ENCODE data around the gene MEFV. TPM values are rescaled to one million over a fixed set of nuclear protein-coding genes. Genes with fewer than 3 reads are reported as not detected.

Gene MEFV
- total and polyA plus RNA-seq, 2 of the 4 experiments (the other 2 are of a cell fraction), result not detected

DNA sequence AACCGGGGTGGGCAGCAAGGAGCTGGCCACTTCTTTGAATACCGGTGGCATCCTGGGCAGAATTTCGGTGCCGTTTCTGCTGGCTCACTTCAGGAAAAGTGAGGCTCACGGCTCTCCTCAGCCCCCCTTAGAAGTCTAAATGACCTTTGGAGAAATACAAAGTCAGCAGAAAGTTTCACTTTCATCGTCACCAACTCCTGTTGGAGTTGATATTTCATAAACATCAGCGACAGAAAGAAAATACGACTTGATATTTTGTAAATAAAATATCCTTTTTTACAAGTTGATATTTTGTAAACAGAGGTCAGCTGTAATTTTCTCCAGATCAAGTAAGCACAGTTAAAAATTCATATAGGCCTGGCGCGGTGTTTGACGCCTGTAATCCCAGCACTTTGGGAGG is 49.6 kb upstream of the MEFV start:
- TF ChIP-seq, protein P1, sequence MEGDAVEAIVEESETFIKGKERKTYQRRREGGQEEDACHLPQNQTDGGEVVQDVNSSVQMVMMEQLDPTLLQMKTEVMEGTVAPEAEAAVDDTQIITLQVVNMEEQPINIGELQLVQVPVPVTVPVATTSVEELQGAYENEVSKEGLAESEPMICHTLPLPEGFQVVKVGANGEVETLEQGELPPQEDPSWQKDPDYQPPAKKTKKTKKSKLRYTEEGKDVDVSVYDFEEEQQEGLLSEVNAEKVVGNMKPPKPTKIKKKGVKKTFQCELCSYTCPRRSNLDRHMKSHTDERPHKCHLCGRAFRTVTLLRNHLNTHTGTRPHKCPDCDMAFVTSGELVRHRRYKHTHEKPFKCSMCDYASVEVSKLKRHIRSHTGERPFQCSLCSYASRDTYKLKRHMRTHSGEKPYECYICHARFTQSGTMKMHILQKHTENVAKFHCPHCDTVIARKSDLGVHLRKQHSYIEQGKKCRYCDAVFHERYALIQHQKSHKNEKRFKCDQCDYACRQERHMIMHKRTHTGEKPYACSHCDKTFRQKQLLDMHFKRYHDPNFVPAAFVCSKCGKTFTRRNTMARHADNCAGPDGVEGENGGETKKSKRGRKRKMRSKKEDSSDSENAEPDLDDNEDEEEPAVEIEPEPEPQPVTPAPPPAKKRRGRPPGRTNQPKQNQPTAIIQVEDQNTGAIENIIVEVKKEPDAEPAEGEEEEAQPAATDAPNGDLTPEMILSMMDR (conservative IDR thresholded peaks at IDR 0.05; ENCODE audit: low read depth, low read length), result no peak
- TF ChIP-seq MAFK (IDR thresholded peaks at IDR 0.05; ENCODE audit: low read depth, low read length), result peak; percentile 68
- Histone ChIP-seq H3K18ac (ENCODE audit: low read depth, low read length) (0 out of 2 replicates have a peak overlapping the region, but pooled peaks have one; percentile 1), H2AK9ac (replicated peaks; ENCODE audit: low read depth, low read length, poor library complexity) (peak overlapping the region; percentile 18), H3K4me3 (ENCODE audit: insufficient read depth, low read depth, low read length) (peak overlapping the region; percentile 78), H3K27me3 (ENCODE audit: control insufficient read depth, insufficient read depth, low read length) (no peaks in the 10 kb centered on the region), H3K4ac (ENCODE audit: low read depth, low read length) (peak overlapping the region; percentile 83), H3K9me1 (ENCODE audit: insufficient read depth, low read length) (no peaks in the 10 kb centered on the region), H4K5ac (ENCODE audit: low read depth, low read length) (peak overlapping the region; percentile 76), H3K27ac (ENCODE audit: insufficient read depth, low read length) (peak overlapping the region; percentile 92), H2BK15ac (ENCODE audit: low read depth, low read length) (no peak overlapping the region), H3K23ac (ENCODE audit: low read depth, low read length) (no peak overlapping the region), H2AK5ac (ENCODE audit: low read depth, low read length) (no peak overlapping the region), H4K20me1 (ENCODE audit: insufficient read depth, low read length) (no peaks in the 10 kb centered on the region), H3K9ac (ENCODE audit: low read depth, low read length) (peak overlapping the region; percentile 76), H3K9me3 (ENCODE audit: control insufficient read depth, insufficient read depth, low read length) (peaks cover 48% of the 10 kb centered on the region), H2AFZ (replicated peaks; ENCODE audit: low read length, poor library complexity) (peak overlapping the region; percentile 100), H3K56ac (ENCODE audit: extremely low read depth, insufficient read depth, low read length) (no peak overlapping the region), H3K4me2 (ENCODE audit: low read depth, low read length) (peak overlapping the region; percentile 95), H3K79me1 (ENCODE audit: low read depth in 1 of 2, low read length in 2 of 2) (peaks cover 29 to 30% of the 10 kb centered on the region in 2 experiments), H3K36me3 (ENCODE audit: control insufficient read depth, insufficient read depth, low read length) (peaks cover 23% of the 10 kb centered on the region), H2BK120ac (ENCODE audit: low read depth, low read length) (no peak overlapping the region), H2BK20ac (ENCODE audit: low read depth, low read length) (no peak overlapping the region), H3K4me1 (ENCODE audit: control insufficient read depth, insufficient read depth, low read length) (no peaks in the 10 kb centered on the region), H2BK5ac (ENCODE audit: low read depth, low read length, poor library complexity, severe bottlenecking) (peak overlapping the region; percentile 63), H4K91ac (ENCODE audit: insufficient read depth, low read depth, low read length) (no peak overlapping the region), H4K8ac (ENCODE audit: low read depth in 2 of 2, low read length in 2 of 2) (peak overlapping the region; percentile 93 to 96), H3K14ac (replicated peaks; ENCODE audit: low read depth, low read length) (peak overlapping the region; percentile 38; the same call in 1 of the 2 replicates)
- POLR2A ChIA-PET (ENCODE audit: unreplicated experiment), result no interaction called here
- dilution Hi-C loops (cut with HindIII; ENCODE audit: low sequenced_read_pairs, unreplicated experiment), result no loop called here
- in situ Hi-C loops (cut with MboI; ENCODE audit: low sequenced_read_pairs), result no loop called here
- CTCF ChIA-PET, result no interaction called here
- intact Hi-C loops (cut with micrococcal nuclease), result no loop called here
- no peak for ATAC-seq (ENCODE audit: low read depth)
- no TSS peak for BruUV-seq (replicated peaks)
- no peak for DNase-seq
- 80% methylated on average over 4 of the region's 11 CpGs; no CpG with 5 or more reads in 1 of the 2 experiments for WGBS, 2 experiments (ENCODE audit: extremely low coverage in 2 of 2, insufficient read length in 1 of 2)

Measured in IMR-90 (cell line).